Measurements from ENCODE around the gene ST7. TPM values are rescaled to one million over a fixed set of nuclear protein-coding genes. Genes with fewer than 3 reads are reported as not detected.
"Not testable (repeated sequence)": the region's sequence is repeated elsewhere in the genome, so short reads cannot be mapped to it uniquely, and the experiment has no call there.

The ST7 gene
- total RNA-seq, 2 experiments from 2014 or later = 13.2 to 14.1 TPM

DNA sequence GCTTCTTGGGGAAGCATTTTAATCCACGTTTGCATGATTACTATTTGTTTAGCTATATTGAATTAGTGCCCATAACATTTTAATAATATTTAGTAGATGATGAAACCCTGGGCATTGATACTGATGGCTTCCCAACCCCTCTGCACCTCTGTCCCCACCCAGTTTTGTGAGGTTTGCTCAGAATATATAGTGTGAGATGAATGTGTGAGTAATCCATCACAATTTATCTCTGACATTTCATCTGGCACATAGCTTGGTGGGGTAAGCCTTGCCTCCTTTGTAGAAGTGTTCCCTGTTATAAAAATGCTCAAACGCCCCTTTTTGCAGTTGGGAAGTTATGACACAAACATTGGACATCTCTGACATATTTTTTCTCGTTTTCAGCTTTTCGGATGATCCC, 265.4 kb downstream of the ST7 start:
- CTCF ChIA-PET = interaction anchor here (0.6 kb wide), 1 partner anchor 231 kb away, joined by 3 read pairs; no protein-coding TSS in a partner anchor

DNA sequence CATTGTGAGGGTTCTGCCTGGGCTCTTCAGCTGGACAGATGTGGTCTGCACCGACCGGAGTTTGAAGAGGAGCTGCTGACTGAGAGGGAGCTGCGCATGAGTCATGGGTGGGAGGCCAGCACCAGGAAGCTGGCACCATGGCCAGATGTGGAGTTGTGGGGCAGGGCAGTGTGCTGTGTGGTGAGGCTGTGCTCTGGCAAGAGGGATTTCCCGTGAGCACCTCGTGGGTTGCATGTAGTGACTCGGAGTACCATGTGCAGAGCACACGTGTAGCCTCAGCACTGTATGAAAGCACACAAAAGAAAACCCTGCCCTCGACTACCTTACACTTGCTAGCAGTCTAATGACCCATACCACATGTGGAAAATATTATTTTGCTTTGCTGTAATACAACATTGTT, 266.2 kb downstream of the ST7 start:
- ChIA-PET CTCF (interaction anchor here (0.6 kb wide), 1 partner anchor 232 kb away, joined by 3 read pairs; no protein-coding TSS in a partner anchor), POLR2A (no interaction called here)

More for the DNA sequence above, 265.4 kb downstream of the ST7 start:
- POLR2A ChIA-PET = no interaction called here

- ChIA-PET CTCF (no interaction called here), POLR2A (no interaction called here)
Measured at GRCh38 chr7:117220836-117221235, 267.5 kb downstream of the ST7 start.

GRCh38 chr7:117225536-117225935, 272.2 kb downstream of the ST7 start:
- ChIA-PET POLR2A (no interaction called here), CTCF (interaction anchor here (1.2 kb wide), 1 partner anchor 18 kb away, joined by 3 read pairs; no protein-coding TSS in a partner anchor)

DNA sequence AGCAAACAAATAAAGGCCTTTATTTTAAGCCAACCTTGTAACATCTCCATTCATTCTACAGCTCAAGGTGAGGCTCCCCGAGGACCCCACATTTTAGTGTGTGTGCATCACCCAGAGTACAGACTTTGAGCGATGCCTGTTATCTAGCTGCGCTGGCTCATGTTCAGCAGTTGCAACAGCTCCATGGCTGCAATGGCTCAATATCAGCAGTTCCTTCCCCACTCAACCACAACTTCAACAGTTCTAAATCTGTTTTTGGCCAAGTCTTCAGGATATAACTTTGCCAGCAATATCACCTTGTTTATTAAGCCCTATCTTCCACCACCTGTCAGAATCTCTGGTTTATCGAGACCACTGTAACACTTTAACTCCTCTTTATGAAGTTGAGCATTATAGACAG, 273.8 kb downstream of the ST7 start:
- POLR2A ChIA-PET = no interaction called here

GRCh38 chr7:117229350-117229749, 276.0 kb downstream of the ST7 start:
- CTCF ChIA-PET = interaction anchor here (1.1 kb wide), 1 partner anchor 16 kb away, joined by 3 read pairs; no protein-coding TSS in a partner anchor
- POLR2A ChIA-PET = no interaction called here

More for the DNA sequence above, 273.8 kb downstream of the ST7 start:
- CTCF ChIA-PET = no interaction called here

GRCh38 chr7:117230276-117231046, 277.2 kb downstream of the ST7 start:
- CTCF ChIA-PET = no interaction called here
- POLR2A ChIA-PET = no interaction called here

DNA sequence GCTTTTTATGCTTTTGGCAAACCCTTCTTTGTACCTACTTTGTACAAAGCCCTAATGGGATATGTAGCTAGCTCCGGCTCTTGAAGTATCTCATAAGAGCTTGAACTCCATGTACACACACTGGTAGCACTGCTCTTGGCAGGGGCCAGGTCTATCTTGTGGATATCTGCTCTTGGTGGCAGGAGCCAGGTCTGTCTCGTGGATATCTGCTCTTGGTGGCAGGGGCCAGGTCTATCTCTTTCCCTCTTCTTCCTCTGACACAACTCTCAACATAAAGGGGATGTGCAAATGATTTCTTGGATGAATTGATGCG, 277.7 kb downstream of the ST7 start:
- ChIA-PET POLR2A (no interaction called here), CTCF (no interaction called here)

GRCh38 chr7:117237646-117238045, 284.3 kb downstream of the ST7 start:
- ChIA-PET CTCF (no interaction called here), POLR2A (no interaction called here)

DNA sequence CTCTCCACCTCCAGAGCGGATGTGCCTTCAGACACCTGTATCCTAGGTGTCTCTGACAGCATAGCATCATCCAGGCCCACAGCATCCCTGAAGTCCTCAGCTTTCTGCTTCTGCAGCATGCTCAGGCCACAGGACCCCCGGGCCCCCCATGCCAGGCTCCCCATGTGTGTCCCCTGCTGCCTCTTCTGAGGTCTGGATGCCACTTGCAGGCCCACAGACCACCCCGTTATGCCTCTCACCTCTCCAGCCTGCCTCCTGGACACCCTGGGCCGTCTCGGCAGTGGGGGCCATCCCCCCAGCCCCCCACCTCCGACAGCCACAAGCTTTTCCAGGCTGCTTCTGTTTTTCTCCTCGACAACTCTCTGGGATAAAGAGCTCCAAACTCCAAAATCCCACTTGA, 285.2 kb downstream of the ST7 start:
- POLR2A ChIA-PET = no interaction called here
- CTCF ChIA-PET = no interaction called here

DNA sequence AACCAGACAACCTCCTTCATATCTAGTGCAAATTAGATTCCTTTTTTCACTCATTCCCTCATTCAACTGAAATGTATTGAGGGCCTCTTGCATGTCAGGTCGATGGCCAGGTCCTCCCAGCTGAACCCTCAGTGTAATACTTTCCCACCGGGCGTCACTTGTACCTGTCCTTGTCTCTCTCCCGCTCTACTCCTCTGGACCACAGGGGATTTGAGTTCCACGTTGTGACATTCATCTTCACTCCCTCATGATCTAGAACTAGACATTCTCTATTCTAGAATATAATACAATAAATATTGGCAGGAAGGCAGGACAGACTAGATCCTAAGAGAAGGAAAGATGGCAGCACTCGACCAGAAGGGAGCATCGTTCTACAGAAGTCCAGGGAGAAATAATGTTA, 285.6 kb downstream of the ST7 start:
- ChIA-PET CTCF (no interaction called here), POLR2A (no interaction called here)

DNA sequence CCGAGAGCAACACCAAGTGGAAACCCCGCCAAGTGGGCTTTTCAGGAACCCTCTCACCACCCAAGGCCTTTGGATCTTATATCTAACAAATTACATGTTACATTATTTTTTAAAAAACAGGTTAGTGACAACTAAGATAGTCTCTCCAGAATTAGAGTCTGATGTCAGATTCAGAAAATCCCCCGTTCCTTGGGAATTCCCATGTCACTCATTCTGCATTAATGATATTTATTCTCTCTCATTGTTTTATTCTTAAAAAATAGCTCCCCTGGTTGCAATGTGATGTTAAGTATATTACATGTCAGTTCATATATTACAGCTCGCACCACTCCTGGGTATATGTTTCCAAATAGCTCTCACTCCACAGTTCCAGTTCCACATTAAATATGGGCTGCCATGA, 287.8 kb downstream of the ST7 start:
- ChIA-PET POLR2A (no interaction called here), CTCF (no interaction called here)

DNA sequence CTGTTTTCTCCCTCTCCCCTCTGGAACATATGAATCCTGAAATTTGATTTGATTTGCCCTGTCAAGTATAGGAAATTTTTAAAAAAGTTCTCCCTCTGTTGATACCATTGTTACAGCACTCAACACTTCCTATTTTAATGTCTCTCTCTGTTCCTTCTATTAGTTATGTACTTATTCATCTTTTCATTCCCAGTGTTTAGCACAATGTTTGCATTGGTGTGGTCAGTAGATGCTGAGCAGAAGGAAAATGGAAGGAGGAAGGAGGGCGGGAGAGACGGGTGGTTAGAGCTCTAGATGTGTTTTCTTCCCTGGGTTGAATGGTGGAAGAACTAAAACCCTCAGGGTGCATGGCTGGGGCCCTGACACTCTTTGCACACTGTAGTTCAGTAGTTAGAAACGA, 290.1 kb downstream of the ST7 start:
- POLR2A ChIA-PET = no interaction called here
- CTCF ChIA-PET = interaction anchor here (1.2 kb wide), 1 partner anchor 18 kb away, joined by 3 read pairs; no protein-coding TSS in a partner anchor

DNA sequence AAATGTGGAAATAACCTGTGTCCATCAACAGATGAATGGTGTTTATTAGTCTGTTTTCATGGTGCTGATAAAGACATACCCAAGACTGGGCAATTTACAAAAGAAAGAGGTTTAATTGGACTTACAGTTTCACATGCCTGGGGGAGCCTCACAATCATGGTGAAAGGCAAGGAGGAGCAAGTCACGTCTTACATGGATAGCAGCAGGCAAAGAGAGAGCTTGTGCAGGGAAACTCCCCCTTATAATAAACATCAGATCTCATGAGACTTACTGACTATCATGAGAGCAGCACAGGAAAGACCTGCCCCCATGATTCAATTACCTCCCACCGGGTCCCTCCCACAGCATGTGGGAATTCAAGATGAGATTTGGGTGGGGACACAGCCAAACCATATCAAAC, 292.4 kb downstream of the ST7 start:
- CTCF ChIA-PET, POLR2A ChIA-PET: not testable (repeated sequence)

DNA sequence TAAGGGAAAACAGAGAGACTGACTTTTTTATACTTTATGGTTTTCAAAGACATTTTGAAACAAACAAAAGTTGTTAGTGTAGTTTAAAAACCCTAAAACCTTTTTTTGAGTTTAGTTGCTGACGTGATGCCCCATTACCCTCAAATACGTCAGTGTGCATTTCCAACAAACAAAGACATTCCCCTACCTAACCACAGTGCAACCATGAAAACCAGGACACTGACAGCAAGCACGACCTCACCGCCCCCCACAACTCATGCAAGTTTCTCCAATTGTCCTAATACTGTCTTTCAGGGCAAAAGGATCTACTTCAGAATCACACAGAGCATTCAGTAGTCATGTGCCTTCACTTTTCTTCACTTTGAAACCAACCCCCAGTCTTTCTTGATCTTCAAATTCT, 294.5 kb downstream of the ST7 start:
- ChIA-PET POLR2A (no interaction called here), CTCF (no interaction called here)

- ChIA-PET CTCF (no interaction called here), POLR2A (no interaction called here)
Measured at GRCh38 chr7:117248829-117249228, 295.5 kb downstream of the ST7 start.

GRCh38 chr7:117249696-117250095, 296.4 kb downstream of the ST7 start:
- CTCF ChIA-PET = no interaction called here
- POLR2A ChIA-PET = no interaction called here

DNA sequence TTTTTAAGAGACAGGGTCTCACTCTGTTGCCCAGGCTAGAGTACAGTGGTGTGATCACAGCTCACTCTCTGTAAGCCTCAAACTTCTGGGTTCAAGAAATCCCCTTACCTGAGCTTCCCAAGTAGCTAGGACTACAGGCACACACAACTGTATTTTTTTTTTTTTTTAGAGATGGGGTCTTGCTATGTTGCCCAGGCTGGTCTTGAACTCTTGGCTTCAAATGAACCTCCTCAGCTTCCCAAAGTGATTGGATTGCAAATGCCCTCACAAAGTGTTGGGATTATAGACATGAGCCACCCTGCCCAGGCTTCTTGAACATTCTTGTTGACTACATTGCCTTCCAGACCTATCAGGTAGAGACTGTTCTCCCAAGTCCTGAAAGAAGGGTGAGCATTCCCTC, 296.9 kb downstream of the ST7 start:
- ChIA-PET CTCF (no interaction called here), POLR2A (no interaction called here)

DNA sequence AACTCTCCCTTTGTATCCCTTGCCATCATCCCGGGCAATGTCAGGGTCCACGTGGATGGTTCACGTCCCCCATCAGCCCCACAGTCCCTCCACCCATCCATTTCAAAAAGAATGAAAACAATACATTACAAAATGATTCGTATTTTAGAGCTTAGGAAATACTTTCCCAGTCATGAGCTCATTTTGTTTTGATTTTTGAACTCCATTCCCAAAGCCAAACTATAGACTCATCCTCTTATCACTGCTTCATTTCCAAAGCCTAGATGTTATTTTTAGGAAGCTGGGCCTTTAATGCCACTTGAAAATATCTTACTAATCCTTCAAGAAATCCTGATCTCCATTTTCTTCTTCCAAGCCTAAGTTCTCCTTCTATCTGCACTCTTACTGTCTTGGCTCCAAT, 297.5 kb downstream of the ST7 start:
- CTCF ChIA-PET = no interaction called here
- POLR2A ChIA-PET = no interaction called here

DNA sequence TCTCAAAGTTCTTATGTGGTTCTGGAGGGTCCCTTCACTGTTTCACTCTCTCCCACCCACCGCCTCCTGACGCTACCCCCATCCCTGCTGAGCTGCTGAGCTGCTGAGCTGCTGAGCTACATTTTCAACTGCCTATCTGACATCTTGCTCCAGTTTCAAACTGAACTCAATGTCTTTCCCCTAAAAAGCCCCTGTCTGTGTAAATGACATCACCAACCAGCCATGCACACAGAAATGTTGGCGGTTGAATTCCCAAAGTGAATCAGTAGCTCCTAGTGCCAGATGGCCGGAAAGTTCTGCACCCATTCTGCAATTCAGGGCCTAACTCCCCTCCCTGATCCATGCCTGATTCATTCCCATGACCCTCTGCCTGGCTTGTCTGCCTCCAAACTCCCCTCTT, 298.4 kb downstream of the ST7 start:
- ChIA-PET POLR2A (no interaction called here), CTCF (no interaction called here)

DNA sequence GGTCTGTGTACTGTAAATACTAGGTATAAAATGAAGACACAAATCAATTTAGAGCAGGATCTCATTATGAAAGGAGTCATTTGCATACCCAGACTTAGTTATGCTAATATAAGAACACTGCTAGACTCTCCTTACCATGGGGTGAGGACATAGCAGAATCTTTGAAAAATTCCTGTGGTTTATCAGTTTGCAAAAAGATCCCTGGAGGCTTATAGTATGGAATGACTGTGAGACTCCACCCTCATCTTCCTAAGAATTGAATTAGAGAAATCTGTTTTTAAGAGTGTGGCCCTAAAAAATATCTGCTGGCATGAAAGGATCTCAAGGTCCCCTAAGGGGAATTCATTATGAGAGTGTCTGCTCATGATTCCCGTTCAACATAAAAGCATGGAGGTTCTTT, 306.3 kb downstream of the ST7 start:
- POLR2A ChIA-PET = no interaction called here
- CTCF ChIA-PET = no interaction called here

GRCh38 chr7:117262546-117262945, 309.2 kb downstream of the ST7 start:
- ChIA-PET POLR2A (no interaction called here), CTCF (no interaction called here)

All from activated CD8-positive, alpha-beta memory T cell treated with anti-CD3 and anti-CD28 coated beads for 36 hours (primary cell).